NCI-H69 (cell line): ENCODE results near the gene PEMT.

ENCODE experiments used
- DNase-seq: peaks from one replicate; lab custom pipeline; 2025; lab: John Stamatoyannopoulos, UW

The PEMT gene

DNA sequence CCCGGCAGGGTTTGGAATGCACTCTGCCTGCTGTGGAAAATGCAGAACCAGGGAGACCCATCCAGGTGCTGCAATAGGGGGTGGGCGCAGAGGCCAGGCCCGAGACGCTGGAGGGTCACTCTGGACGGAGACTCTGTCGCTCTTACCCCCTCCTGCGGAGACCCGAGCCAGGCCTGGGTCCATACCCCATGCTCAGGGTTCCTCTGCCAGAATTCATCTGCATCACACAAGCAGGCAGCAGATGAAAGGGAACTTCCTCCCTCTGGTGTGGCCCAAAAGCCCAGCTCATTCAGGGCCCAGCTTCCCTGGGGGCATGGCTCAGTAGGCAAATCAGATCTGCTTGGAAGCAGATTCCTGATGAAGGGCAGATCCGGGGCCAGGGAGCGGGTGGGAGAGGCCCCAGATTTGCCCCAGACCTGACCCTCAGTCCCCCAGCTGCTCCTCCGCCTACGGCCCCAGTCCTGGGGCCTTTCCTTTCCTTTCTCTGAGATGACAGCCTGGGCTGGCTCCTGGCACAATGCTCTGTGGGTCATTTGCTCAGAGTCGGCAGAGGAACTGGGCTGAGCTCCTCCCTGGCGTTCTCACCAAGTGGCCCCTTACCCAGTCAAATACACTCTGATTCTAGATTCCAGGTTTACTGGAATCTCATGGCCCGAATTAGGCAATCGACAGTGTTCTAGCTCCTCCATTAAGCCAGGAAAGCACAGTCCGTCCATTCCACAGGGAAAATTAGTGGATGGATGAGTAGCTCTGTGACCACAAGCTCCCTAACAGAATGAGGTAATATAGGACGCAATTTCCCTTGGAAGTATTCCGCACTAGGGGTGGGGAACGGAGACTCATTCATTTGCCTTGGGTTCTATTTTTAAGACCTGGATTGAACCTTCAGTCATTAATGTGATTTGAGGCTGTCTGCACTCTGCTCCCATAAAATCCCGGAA lies 76.2 kb downstream of the PEMT start:
- no peak for DNase-seq

DNA sequence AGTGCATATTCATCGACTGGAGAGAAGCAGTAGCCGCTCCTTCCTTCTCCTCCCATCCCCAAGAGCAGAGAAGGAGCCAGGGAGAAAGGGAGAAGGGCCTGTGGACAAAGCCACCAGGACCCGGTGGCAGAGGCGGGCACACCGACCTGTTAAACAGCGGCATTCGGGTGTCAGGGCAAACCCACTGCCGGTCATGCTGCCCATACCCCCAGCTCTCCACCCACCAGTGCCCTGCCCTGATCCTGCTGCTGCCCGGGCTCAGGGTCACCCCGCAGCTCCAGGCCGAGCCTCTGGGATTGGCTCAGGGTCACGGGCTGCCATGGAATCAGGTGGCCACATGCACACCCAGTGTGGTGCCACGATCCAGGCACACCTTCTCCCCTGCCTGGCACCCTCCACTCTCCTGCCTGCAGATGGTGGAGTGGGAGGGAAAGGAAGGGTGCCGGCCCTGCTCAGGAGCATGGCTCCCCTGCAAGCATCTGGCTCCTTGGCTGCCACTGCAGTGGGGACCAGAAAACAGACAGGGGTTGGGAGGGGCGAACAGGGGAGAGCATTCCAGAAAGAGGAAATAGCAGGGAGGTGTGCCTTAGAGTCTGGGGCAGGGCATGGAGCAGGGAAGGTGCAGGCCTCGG lies 77.0 kb downstream of the PEMT start:
- no peak for DNase-seq

DNA sequence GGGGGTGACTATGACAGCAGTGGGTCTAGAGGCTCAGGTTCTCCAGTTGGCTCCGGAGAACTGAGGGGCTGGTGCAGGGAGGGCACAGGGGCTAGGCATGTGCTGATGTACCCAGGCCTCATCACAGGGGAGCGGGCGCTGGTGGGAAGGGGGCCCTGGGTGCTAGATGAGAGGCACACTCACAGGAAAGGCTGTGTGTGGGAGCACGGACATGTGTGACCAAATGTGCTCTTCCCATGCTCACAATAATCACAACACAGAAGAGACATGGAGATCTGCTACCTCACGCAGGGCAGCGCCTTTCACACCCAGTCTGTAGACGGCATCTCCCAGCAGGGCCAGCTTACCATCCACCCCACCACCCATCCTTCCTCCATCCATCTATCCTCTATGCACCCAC lies 77.9 kb downstream of the PEMT start:
- no peak for DNase-seq

DNA sequence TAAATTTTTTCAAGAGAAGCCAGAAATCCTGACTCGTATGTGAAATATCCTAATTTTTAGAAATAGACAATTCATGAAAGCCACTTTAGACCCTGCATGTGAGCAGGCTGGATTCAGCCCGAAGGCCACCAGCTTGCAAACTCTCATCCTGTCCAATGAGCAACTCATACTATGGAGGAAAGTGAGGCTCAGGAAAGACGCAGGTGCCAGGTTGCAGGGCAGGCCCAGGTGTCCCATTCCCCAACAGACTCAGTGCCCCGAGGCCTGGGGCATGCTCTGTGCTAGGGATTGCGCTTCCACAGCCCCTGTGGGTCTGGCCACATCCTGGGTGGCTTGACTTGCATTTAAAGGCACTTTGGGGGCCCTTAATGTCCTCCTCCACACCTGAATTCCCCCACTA lies 78.6 kb downstream of the PEMT start:
- no peak for DNase-seq

DNA sequence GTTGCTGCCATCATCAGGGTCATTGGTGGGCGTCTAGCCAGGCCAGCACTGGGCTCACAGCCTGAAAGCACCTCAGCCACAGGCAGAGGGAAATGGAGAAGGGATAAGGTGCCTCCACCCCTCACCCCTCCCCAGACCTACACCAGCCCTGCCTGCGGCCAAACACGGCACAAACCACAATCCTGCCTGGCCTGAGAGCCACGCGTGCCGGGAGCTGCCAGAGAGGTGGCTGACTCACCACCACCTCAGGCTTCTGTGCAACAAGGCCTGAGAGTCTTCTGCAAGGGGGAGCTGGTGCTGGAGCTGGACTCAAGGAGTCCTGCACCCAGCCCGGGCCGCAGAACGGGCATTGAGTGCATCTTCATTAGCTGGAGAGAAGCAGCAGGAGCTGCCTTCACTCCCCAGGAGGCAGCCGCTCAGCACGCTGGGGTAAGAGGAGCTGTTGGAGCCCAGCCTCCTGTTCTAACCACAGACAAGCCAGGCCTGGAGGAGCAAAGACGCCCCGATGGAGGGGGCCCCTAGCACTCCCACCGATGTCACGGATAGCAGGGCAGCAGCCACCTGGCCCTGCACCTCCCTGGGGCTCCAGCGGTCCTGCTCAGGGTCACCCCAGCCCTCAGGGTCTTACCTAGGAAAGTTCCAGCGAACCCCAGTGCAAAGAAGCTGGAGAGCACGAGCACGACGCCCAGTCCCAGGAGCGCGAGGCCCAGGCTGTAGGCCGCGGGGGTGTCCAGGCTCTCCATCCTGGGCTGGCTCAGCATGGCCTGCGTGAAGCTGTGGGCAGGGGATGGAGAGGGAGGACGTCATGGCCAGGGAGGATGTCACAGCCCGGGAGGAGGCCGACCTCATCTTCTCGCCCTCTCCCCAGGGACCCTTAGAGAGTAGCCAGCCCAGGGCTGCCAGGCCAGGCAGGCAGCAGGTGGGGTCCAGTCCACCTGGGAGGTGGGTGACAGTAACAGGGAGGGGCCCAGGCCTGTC lies 79.3 kb downstream of the PEMT start:
- no peak for DNase-seq

DNA sequence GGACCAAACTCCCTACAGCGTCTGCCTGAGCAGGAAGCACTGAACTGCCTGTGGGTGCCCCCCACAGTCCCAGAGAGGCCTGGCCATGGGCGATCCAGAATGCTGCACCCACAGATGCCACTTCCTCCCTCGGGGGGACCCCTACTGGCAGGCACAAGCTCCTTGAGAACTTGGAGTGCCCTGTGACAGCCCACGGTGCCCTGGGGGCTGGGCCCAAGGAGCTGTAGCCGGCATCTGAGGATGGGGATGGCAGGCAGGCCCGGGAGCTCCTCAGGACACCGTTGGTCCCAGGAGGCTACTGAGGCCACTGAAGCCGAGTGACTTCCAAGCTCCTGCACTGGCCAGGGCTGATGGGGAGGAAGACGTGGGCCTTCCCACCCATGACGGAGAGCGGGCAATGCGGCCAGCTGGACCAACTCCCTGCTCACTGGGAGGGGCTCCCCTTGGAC lies 80.2 kb downstream of the PEMT start:
- DNase-seq: no peak

DNA sequence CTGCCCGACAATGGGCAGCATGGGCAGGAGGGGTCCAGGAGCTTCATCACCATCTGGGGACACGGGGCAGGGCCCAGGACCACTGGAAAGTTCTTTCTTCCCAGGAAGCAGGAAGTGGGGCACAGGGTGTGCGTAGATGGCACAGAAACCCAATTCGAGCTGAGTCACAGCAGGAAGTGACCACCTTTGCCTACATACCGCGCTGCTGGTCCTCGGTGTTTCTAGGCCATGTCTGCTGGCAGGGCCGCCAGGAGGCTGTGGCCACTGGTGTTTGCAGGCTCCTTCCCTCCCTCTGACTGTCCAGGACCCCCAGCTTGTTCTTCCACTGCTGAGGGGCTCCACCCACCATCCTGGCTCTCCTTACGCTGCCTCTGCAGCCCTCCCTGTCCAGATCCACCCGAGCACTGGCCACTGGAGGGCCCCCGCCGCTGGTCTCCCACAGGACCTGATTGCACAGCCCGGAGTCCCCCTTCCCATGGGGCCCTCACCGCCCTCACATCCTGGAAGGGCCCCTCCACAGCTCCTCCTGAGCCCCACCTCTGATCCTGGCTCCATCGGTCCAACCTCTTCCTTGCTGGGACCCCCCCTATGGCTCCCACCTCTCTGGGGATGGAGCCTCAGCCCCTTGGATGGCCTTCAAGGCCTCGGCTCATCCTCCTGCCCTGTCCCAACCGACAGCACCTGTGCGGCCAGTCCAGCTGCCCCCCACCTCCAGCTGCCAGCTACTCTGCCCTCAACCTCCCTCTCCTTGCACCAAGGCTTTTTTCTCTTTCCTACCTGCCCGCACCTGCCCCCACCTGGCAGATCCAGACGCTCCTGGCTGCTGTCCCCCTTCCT lies 80.8 kb downstream of the PEMT start:
- no peak for DNase-seq

- DNase-seq: no peak
Observed at GRCh38 chr17:17509601-17510425, 81.7 kb downstream of the PEMT start.

DNA sequence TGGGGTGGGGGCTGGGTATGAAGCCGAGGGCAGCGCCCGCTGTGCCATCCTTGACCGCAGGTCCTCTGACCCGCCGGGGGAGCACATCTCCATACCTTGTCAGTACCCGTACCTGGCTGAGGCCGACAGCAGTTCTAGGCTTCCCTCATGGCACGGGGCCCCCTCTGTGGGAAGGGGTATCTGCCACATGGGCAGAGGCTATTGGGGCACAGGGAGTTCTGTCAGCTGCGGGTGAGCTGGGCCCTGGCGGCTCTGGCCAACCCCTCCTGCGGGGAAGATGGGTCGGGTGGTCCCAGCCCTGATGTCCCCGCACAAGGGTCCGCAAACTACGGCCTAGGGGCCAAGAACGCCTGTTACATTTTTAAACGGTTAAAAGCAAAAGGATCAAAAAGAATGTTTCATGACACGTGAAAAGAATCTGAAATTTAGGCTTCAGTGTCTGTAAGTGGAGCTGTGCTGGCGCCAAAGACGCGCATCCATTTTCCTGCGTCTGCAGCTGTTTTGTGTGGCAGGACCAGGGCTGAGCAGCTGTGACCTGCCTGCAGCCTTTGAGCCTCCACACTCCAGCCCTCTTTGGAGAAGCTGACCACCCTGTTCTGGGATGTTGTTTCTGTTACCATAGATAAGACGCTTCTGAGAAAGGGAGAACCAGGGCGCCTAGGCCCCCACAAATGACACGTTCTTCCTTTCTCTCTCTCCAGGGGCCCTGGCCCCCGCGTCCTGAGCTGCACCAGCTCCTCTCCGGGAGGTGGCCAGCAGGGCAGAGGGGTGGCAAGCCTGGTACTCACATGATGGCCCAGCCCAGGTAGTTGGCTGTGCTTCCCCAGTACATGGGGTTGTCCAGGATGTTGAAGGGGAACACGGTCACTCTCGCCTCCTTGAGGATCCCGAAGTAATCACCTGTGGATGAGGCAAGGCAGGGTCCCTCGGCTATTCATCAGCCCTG lies 82.6 kb downstream of the PEMT start:
- DNase-seq: no peak

GRCh38 chr17:17508019-17508535 lies 83.4 kb downstream of the PEMT start:
- peak; percentile 50 for DNase-seq

GRCh38 chr17:17507465-17508011 lies 84.0 kb downstream of the PEMT start:
- peak; percentile 84 for DNase-seq

DNA sequence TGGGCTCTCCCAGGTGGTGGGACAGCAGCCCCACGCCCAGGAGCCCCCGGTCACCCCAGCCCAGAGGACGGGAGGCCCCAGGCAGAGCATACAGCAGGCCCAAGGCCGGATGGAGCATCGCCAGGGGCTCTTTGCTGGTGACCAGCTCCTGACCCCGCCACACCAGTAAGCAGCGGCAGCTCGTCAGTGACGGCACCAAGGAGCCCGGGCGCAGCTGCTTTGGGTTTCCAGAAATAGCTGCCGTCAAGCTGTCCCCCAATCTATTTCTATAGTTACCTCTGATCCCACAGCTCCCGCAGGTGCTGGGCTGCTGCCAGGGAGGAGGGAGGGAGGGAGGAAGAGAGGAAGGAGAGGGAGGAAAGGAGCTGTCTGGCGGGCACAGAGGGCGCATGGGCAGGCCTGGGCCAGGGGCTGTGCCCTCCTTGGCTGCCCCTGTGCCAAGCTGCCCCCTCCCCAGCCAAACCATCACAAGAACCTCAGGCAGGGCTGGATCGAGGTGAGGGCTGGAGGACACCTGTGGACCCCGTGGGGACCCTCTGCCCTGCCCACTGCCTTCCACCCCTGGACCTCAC lies 84.5 kb downstream of the PEMT start:
- peak; percentile 80 for DNase-seq

DNA sequence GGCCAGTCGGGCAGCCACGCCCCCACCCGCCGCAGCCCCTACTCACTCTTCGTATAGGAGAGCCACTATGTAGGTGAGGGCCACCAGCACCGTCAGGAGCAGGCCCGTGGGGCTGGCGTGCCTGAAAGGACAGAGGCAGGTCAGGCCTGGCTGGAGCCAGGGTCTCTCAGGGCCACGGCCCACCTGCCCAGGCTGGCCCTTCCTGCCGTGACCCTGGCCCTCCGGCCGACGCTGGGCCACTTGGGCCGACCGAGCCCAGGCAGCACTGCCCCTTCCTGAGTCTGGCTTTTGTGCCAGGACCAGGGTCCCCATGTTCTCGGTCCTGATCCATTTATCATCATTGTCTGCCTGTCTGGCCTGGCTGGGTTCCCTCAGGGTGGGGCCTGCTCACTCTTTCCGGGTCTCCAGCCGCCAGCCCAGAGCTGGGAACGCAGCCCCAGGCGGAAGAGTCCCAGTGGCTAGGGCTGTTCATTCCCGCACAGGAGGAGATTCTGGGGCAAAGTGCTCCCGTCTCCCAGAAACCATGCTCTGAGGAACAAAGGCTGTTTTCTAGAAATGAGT lies 85.2 kb downstream of the PEMT start:
- no peak for DNase-seq

- no peak for DNase-seq
Observed at GRCh38 chr17:17505610-17506171, 85.8 kb downstream of the PEMT start.

DNA sequence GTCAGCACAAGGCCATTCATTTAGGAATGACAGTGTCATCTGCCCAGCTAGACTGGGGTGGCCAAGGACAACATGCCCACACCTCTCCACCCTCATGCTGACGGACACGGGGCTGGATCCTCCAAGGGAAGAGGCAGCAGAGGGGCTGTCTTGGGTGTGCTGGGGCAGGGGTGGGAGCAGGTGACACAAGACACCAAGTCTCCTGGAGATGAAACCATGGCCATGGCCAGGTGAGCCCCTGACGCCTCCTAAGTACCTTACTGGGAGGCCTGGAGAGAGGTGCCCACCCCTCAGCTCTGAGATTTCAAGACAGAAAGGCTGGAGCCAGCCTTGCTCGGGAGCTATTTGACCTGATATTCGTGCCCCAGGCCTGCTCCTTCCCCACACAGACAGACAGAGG lies 86.4 kb downstream of the PEMT start:
- no peak for DNase-seq

- no peak for DNase-seq
Observed at GRCh38 chr17:17504341-17505140, 87.0 kb downstream of the PEMT start.
